Frontal cortex (tissue), 4 donors: ENCODE measurements around the gene GALNT6. TPM values are rescaled to one million over a fixed set of nuclear protein-coding genes. Genes with fewer than 3 reads are reported as not detected.

Experiments used
- DNase-seq, 2 donors: peaks; one replicate each; pipeline ENCODE4 v3.0.0; 2012; ENCODE audit warnings: low spot score in 2 of 2
- FAIRE-seq: peaks from 2 replicates; lab custom pipeline; 2012; peaks lifted over from hg19 to GRCh38; lab: Jason Lieb, UNC
- total RNA-seq: library from RNA; depleted of rRNA; stranded (reverse); fragments of >200 nt; gene quantifications from one replicate; pipeline ENCODE4 v1.2.3, GENCODE V29; 2014
- donor health status: control.
- donor health status: control.
- donor health status: control.

The GALNT6 gene
- total RNA-seq, result under 0.01 TPM

GRCh38 chr12:51391283-51392123 lies at the start of gene GALNT6:
GALNT6 (minus strand) TSS chr12:51391406; CDS start chr12:51379781, 11,625 bp downstream.
- FAIRE-seq (no peak), DNase-seq (peak; percentile 42 to 59)

GRCh38 chr12:51439330-51439729 lies 48.1 kb upstream of the GALNT6 start:
- FAIRE-seq (no peak), DNase-seq (no peak)

DNA sequence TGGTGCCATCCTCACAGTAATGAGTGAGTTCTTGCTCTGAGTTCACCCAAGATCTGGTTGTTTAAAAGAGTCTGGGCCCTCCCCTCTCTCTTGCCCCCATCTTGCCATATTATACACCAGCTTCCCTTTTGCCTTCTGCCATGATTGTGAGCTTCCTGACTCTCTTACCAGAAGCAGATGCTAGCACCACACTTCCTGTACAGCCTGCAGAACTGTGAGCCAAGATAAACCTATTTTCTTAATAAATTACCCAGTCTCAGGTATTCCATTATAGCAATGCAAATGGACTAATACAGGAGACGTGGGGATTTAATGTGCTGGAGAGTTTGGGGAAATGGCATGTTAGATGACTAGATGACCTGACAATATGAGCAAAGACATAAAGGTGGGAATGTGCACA lies 46.2 kb upstream of the GALNT6 start:
- DNase-seq, result no peak
- no peak for FAIRE-seq

DNA sequence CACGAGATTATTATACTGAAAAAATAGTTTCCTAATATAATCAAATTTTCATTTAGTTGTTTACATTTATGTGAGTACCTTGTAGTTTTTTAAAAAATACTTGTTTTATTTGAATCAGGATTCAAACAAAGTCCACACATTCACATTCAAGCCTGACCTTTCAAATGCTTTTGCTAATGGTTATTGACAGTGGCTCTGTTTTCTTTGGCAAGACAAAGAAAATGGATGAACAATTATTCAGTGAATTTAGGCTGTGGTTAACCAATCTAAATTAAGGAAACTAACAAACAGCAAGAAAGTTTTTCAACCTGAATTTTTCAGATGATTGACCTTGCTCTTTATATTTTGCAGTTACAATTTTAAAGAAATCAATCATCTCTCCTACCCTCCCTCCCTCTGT lies 43.1 kb upstream of the GALNT6 start:
- no peak for DNase-seq
- FAIRE-seq, result peak; percentile 10

- no peak for DNase-seq
- no peak for FAIRE-seq
Observed at GRCh38 chr12:51432921-51433320, 41.7 kb upstream of the GALNT6 start.

DNA sequence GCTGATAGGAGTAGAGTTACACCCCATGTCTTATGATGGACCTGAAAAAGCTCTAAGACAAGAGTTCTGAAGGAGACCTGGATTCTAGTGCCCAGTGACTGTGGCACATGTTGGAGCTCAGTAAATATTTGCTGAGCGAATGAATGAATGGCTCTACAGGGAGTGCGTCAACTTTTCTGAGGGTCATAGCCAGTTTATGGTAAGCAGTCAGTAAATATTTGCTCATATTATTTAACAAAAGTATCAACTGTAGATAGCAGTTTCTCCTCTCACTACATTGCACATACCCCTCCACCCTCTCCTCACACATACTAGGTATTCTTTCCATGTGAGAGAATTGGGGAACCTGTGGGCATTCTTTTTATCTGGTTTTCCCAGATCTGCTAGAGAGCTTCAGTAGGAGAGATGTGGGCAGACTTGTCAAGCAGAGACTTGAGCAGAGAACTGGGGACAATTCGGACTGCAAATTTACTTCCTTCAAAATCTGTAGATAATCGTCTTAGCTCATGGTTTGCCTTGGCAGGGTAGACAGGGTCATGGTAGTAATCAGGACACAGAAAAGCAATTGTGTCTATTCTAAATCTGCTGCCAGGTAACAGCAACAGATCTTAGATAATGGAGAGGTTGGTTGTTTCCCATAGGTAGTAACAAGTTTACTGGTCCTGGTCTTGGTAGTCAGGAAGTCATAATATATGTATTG lies 39.1 kb upstream of the GALNT6 start:
- FAIRE-seq, result no peak
- no peak for DNase-seq

DNA sequence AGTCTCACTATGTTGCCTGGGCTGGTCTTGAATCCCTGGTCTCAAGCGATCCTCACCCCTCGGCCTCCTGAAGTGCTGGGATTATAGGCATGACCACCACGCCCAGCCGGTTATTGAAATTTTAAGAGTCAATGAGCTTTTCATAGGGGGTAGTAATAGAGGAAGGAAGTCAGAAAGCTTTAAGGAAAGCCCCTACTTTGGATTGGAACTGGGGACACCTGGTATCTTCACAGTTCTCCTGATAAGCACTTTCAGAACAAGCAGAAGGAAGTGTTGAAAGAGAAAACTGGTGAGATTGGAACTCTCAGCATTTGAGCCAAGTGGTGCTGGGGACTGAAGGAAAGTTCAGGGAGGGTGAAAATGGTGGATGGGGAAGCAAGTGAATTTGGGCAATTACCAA lies 38.5 kb upstream of the GALNT6 start:
- FAIRE-seq (no peak), DNase-seq (no peak)

GRCh38 chr12:51428256-51428655 lies 37.0 kb upstream of the GALNT6 start:
- no peak for FAIRE-seq
- no peak for DNase-seq

DNA sequence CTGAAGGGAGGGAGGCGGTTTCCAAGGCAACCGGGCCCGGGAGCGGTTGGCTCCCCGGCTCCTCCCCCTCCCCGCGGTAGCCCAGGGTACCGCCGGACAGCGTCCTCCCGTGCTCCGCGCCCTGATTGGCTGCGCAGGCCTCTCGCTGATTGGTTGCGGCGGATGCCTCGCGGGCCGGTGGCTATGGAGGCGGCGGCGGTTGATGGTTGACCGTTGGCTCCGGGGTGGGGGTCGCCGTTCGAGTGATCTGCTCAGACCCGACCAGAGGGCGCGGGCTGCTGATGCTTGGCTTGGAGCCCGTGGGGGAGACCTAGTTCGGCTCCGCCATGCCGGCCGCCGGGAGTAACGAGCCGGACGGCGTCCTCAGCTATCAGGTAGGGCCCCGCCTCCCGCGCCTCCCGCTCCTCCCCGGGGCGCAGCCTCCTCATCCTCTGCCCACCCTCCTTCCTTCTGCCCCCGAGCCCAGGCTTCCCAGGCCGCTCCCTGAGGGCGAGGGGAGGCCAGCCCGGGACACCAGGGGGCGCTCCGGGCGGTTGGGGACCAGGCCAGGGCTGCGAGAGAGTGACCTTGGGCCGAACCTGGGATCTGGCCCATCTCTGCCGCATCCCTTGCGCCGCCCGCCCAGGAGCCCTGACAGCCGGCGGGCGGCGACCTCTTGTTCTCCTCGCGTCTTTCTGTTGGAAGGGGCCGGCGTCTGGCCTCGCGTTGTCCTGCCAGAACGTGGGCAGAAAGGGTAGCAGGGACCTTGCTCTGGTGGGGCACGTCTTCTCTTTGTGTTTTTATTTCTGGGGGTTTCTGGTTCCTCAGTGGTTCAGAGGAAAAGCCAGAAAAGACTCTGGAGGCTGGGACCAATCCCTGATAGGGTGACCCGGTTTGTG lies 33.7 kb upstream of the GALNT6 start, which contains the start of gene SLC4A8:
TSS of gene SLC4A8 (plus strand) at position 170 of the 878 bp plus-strand sequence. CDS start at position 327, 157 bp downstream.
- DNase-seq (peak; percentile 91 to 92), FAIRE-seq (no peak)

- DNase-seq (no peak), FAIRE-seq (no peak)
Observed at GRCh38 chr12:51424094-51424661, 33.0 kb upstream of the GALNT6 start.

GRCh38 chr12:51421266-51421884 lies 30.2 kb upstream of the GALNT6 start:
- no peak for FAIRE-seq
- DNase-seq, result no peak

GRCh38 chr12:51419425-51420193 lies 28.4 kb upstream of the GALNT6 start:
- FAIRE-seq, result no peak
- DNase-seq, result no peak

DNA sequence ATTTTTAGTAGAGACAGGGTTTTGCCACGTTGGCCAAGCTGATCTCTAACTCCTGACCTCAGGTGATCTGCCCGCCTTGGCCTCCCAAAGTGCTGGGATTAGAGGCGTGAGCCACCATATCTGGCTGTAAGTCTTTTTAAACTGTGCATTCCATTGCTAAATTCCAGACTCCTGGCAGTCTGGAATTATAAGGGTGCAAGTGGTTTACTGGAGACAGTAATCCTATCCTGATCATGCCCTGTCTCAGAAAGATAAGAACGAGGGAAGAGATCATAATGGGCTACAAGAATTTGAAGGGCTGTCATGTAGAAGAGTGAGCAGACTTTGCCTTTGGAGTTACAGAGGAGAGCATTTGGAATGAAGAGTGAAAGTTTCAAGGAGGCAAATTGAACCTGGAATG lies 26.6 kb upstream of the GALNT6 start:
- FAIRE-seq (no peak), DNase-seq (no peak)

GRCh38 chr12:51415931-51416330 lies 24.7 kb upstream of the GALNT6 start:
- FAIRE-seq (no peak), DNase-seq (no peak)

DNA sequence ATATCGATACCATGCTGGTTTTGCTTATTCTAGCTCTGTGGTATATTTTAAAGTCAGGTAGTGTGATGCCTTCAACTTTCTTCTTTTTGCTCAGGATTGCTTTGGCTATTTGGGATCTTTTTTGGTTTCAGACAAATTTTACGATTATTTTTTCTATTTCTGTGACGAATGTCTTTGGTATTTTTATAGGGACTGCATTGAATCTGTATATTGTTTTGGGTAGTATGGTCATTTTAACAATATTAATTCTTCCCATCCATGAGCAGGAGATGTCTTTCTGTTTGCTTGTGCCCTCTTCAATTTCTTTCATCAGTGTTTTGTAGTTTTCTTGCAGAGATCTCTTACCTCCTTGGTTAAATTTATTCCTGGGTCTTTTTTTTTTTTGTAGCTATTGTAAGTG lies 22.6 kb upstream of the GALNT6 start:
- FAIRE-seq, result no peak

DNA sequence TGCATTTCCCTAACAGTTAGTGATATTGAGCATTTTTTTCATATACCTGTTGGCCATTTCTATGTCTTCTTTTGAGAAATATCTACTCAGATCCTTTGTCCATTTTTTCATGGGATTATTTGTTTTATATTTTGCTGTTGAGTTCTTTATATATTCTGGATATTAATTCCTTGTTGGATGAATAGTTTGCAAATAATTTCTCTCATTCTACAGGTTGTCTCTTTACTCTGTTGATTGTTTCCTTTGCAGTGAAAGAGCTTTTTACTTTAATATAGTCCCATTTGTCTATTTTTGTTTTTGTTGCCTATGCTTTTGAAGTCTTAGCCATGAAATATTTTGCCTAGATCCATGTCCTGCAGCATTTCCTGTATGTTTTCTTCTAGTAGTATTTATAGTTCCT lies 21.9 kb upstream of the GALNT6 start:
- DNase-seq (no peak), FAIRE-seq (no peak)

More for the DNA sequence above, 22.6 kb upstream of the GALNT6 start:
- no peak for DNase-seq

GRCh38 chr12:51409846-51410245 lies 18.6 kb upstream of the GALNT6 start:
- no peak for DNase-seq
- FAIRE-seq, result no peak

DNA sequence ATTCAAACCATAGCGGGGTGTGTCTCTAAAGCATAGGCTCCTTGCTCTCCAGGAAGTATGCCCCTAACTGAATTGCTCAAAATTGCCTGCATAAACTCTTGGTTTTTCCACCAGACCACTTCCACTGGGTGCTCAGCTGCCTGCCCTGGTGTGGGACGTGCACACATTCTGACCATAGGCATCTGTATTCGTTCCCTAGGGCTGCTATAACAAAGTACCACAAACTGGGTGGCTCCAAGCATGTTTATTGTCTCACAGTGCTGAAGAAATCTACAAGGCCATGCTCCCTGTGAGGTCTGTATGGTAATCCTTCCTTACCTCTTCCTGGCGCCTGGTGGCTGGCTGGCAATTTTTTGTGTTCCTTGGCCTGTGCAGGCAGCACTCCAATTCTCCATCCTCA lies 16.4 kb upstream of the GALNT6 start:
- FAIRE-seq (no peak), DNase-seq (no peak)

DNA sequence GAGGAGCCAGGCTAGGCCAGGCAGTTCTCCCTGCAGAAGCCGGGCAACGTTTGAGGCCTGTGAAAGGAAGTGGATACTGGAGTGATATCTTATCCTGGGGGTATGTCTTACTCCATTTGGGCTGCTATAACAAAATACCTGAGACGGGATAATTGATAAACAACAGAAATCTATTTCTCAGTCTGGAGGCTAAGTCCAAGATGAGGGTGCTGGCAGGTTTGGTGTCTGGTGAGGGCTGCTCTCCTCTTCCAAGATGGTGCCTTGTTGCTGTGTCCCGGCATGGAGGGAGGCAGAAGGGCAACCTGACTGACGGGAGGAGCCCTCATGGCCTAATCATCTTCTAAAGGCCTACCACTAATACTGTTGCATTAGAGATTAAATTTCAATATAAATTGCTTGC lies 15.7 kb upstream of the GALNT6 start:
- FAIRE-seq (no peak), DNase-seq (no peak)
